MM.1S (cell line): ENCODE data around the gene ARHGAP45.
"Not testable (repeated sequence)": the region's sequence is repeated elsewhere in the genome, so short reads cannot be mapped to it uniquely, and the experiment has no call there.

Experiments used
- DNase-seq: peaks from one replicate; pipeline ENCODE4 v3.0.0-alpha.2; 2015
- H2AFZ ChIP-seq: fragments of 300-600 bp; sonication (generic); 2 replicates; pipeline ENCODE4 v1.6.0; 2016; ENCODE audit warnings: antibody characterized with exemption, low read length
- H3F3A ChIP-seq: fragments of 300-600 bp; sonication (generic); 2 replicates; pipeline ENCODE4 v1.6.1; 2016; ENCODE audit warnings: mild to moderate bottlenecking, antibody characterized with exemption, low read length, moderate library complexity, mixed read lengths; ENCODE audit not compliant: insufficient read depth
- H3K27ac ChIP-seq: fragments of 300-600 bp; sonication (generic); 2 replicates; pipeline ENCODE4 v1.5.1; 2016; ENCODE audit warnings: mild to moderate bottlenecking, low read length
- H3K27me3 ChIP-seq: fragments of 300-600 bp; sonication (generic); replicated peaks from 2 replicates; pipeline ENCODE4 v1.6.0; 2016; ENCODE audit warnings: low read length; ENCODE audit not compliant: insufficient read depth
- H3K36me3 ChIP-seq: fragments of 300-600 bp; sonication (generic); replicated peaks from 2 replicates; pipeline ENCODE4 v1.6.1; 2016; ENCODE audit warnings: mild to moderate bottlenecking, low read length, mixed read lengths; ENCODE audit not compliant: insufficient read depth
- H3K4me1 ChIP-seq: fragments of 300-600 bp; sonication (generic); 2 replicates; pipeline ENCODE4 v1.6.1; 2016; ENCODE audit warnings: low read length, mixed read lengths
- H3K4me2 ChIP-seq: fragments of 300-600 bp; sonication (generic); 2 replicates; pipeline ENCODE4 v1.6.0; 2016; ENCODE audit warnings: low read depth, low read length
- H3K4me3 ChIP-seq: fragments of 300-600 bp; sonication (generic); 2 replicates; pipeline ENCODE4 v1.5.1; 2016; ENCODE audit warnings: low read length, mixed read lengths
- H3K79me2 ChIP-seq: fragments of 300-600 bp; sonication (generic); 2 replicates; pipeline ENCODE4 v1.6.1; 2016; ENCODE audit warnings: mixed run types, low read length, mixed read lengths
- H3K9ac ChIP-seq: fragments of 300-600 bp; sonication (generic); 2 replicates; pipeline ENCODE4 v1.6.1; 2016; ENCODE audit warnings: low read length, mixed read lengths
- H3K9me2 ChIP-seq: fragments of 300-600 bp; sonication (generic); replicated peaks from 2 replicates; pipeline ENCODE4 v1.6.1; 2016; ENCODE audit warnings: mild to moderate bottlenecking, low read length, mixed read lengths; ENCODE audit not compliant: insufficient read depth
- H3K9me3 ChIP-seq: fragments of 300-600 bp; sonication (generic); replicated peaks from 2 replicates; pipeline ENCODE4 v1.6.1; 2016; ENCODE audit warnings: mild to moderate bottlenecking, low read length, mixed read lengths; ENCODE audit not compliant: insufficient read depth
- H4K20me1 ChIP-seq: fragments of 300-600 bp; sonication (generic); 2 replicates; pipeline ENCODE4 v1.6.1; 2016; ENCODE audit warnings: mild to moderate bottlenecking, low read length, moderate library complexity, mixed read lengths; ENCODE audit not compliant: insufficient read depth
- EZH2 ChIP-seq: fragments of 300-600 bp; sonication (generic); optimal IDR thresholded peaks from 2 replicates; pipeline ENCODE3; 2017; ENCODE audit warnings: low read depth, mild to moderate bottlenecking, antibody characterized with exemption, low read length, mixed read lengths
- EZH2phosphoT487 ChIP-seq: fragments of 300-600 bp; sonication (generic); IDR thresholded peaks from 2 replicates; pipeline ENCODE4 v1.6.1; 2018; ENCODE audit warnings: antibody characterized with exemption, low read length
- TF ChIP-seq, protein P1 (sequence below): fragments of 300-600 bp; sonication (generic); IDR thresholded peaks from 2 replicates; pipeline ENCODE4 v1.5.1; 2016; ENCODE audit warnings: antibody characterized with exemption, low read length, mixed read lengths

ARHGAP45 gene

DNA sequence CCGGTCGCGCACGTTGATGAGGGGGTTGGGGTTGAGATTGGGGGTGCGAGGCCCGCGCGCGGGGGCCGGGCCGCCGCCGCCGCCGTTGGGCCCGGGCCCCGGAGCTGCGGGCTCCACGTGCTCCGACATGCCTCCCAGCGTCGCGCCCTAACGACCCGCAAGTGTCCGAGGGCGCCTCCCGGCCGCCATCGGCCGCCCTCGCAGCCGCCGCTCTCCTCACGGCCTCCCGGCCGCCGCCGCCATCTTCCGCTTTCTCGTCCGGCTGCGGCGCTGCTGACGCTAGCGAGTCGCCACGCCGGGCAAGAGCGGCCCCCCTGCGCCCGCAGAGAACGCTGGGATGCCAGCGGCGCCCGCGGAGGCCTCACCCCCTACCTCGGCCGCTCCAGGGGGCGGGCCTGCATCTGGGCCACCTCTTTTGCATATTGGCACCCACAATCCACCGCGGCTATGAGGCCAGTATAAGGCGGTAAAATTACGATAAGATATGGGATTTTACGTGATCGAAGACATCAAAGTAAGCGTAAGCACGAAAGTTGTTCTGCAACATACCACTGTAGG, 46.0 kb upstream of the ARHGAP45 start, which contains the start of gene TMEM259:
TSS of gene TMEM259 (minus strand) at position 256 of the 558 bp plus-strand sequence. CDS start at position 129, 127 bp downstream.
- Histone ChIP-seq H3K27me3 (no peaks in the 10 kb centered on the region), H3K79me2 (peaks cover 48% of the 10 kb centered on the region), H3K4me2 (peak within 1 kb of the TSS; percentile 73), H2AFZ (no peak within 1 kb of the TSS; the same call in 1 of the 2 replicates), H3K4me3 (peak within 1 kb of the TSS; percentile 97), H3K9me3 (no peaks in the 10 kb centered on the region), H3F3A (peaks cover 35% of the 10 kb centered on the region), H3K27ac (peak within 1 kb of the TSS; percentile 63), H3K9me2 (no peaks in the 10 kb centered on the region), H3K4me1 (peaks cover 39% of the 10 kb centered on the region), H3K9ac (peak within 1 kb of the TSS; percentile 92), H4K20me1 (peaks cover 25% of the 10 kb centered on the region), H3K36me3 (no peaks in the 10 kb centered on the region)
- peak; percentile 98 for DNase-seq
- TF ChIP-seq, protein P1, sequence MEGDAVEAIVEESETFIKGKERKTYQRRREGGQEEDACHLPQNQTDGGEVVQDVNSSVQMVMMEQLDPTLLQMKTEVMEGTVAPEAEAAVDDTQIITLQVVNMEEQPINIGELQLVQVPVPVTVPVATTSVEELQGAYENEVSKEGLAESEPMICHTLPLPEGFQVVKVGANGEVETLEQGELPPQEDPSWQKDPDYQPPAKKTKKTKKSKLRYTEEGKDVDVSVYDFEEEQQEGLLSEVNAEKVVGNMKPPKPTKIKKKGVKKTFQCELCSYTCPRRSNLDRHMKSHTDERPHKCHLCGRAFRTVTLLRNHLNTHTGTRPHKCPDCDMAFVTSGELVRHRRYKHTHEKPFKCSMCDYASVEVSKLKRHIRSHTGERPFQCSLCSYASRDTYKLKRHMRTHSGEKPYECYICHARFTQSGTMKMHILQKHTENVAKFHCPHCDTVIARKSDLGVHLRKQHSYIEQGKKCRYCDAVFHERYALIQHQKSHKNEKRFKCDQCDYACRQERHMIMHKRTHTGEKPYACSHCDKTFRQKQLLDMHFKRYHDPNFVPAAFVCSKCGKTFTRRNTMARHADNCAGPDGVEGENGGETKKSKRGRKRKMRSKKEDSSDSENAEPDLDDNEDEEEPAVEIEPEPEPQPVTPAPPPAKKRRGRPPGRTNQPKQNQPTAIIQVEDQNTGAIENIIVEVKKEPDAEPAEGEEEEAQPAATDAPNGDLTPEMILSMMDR = no peak
- TF ChIP-seq EZH2 = no peak
- TF ChIP-seq EZH2phosphoT487 = no peak

DNA sequence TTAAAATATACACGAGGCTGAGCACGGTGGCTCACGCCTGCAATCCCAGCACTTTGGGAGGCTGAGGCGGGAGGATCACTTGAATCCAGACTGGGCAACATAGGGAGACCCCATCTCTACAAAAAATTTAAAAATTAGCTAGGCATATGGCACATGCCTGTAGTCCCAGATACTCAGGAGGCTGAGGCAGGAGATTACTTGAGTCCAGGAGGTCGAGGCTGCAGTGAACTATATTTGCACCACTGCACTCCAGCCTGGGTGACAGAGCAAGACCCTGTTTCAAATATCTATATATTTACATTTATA, 43.1 kb upstream of the ARHGAP45 start:
- not testable (repeated sequence) for DNase-seq, H3K27me3 ChIP-seq, H3K36me3 ChIP-seq, H3K9me3 ChIP-seq, H3K4me3 ChIP-seq, H3K27ac ChIP-seq, H3K9ac ChIP-seq, H2AFZ ChIP-seq, H4K20me1 ChIP-seq, H3K4me2 ChIP-seq, H3K9me2 ChIP-seq
- peaks cover 43% of the 10 kb centered on the region for H3F3A ChIP-seq
- peaks cover 42% of the 10 kb centered on the region for H3K79me2 ChIP-seq
- H3K4me1 ChIP-seq = peaks cover 13% of the 10 kb centered on the region

DNA sequence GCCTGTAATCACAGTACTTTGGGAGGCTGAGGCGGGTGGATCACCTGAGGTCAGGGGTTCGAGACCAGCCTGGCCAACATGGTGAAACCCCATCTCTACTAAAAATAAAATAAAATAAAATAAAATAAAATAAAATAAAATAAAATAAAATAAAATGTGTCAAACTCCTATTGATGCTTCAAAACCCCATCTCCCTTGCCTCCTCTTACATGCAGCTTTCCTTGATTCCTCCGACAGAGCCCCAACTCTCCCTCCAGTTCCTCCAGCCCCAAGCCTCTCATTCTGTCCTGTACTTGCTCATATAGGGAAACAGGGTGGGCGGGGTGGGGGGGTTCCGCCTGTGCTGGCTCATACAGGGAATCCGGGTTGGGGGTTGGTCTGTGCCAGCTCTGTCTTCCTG, 41.9 kb upstream of the ARHGAP45 start:
- H3K36me3 ChIP-seq, H3K4me3 ChIP-seq, H3K4me2 ChIP-seq, H3K9ac ChIP-seq, H2AFZ ChIP-seq, H3K27me3 ChIP-seq, H3K27ac ChIP-seq, H3K9me3 ChIP-seq, DNase-seq, H3K4me1 ChIP-seq, H4K20me1 ChIP-seq, H3K9me2 ChIP-seq: not testable (repeated sequence)
- Histone ChIP-seq H3K79me2 (peaks cover 40% of the 10 kb centered on the region), H3F3A (peaks cover 38% of the 10 kb centered on the region)

DNA sequence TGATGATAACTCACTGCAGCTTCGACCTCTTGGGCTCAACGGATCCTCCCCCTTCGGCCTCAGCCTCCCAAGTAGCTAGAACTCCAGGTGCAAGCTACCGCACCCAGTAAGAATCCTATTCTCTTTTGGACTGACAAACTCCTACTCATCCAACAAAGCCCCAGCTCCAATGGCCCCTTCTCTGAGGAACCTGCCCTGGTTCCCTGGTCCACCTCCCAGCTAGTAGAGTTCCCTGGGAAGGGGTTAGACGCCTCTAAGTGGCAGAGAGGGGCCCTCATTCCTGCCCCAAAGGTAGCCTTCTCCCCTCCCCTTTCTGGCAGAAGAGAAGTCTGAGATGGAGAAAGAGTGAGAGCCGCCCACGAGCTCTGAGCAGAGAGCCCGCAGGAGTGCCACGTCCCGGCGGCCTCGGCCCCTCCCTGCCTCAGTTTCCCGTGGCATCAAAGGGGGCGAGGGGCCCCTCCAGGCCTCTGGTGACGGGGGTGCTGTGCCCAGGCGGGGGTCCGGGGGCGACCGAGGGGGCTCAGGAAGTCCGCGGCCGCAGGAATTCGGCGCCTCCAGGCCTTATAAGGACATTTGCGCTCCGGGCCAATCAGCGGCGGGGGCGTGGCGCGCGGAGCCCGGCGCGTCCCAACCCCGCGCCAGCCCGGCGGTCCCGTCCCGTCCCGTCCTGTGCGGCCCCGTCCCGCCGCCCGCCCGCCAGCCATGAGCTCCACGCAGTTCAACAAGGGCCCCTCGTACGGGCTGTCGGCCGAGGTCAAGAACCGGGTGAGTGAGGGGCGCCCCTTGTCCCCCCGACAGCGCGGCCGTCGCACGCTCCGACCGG, 40.8 kb upstream of the ARHGAP45 start, which contains the start of gene CNN2:
TSS of gene CNN2 (plus strand) at position 649 of the 823 bp plus-strand sequence. CDS start at position 703, 54 bp downstream.
- Histone ChIP-seq H3K9me3 (no peaks in the 10 kb centered on the region), H3K36me3 (no peaks in the 10 kb centered on the region; the same call in 1 of the 2 replicates), H3K4me3 (peak within 1 kb of the TSS; percentile 99), H3K4me1 (peaks cover 4% of the 10 kb centered on the region; the same call in 1 of the 2 replicates), H3F3A (peaks cover 38% of the 10 kb centered on the region), H3K9ac (peak within 1 kb of the TSS; percentile 76), H3K27ac (peak within 1 kb of the TSS; percentile 62; the same call in 1 of the 2 replicates), H3K4me2 (peak within 1 kb of the TSS; percentile 97), H3K9me2 (no peaks in the 10 kb centered on the region), H2AFZ (peak within 1 kb of the TSS; percentile 100), H3K79me2 (peaks cover 42% of the 10 kb centered on the region), H3K27me3 (no peaks in the 10 kb centered on the region), H4K20me1 (no peaks in the 10 kb centered on the region)
- TF ChIP-seq, protein P1 = no peak
- no peak for TF ChIP-seq EZH2
- no peak for TF ChIP-seq EZH2phosphoT487
- peak; percentile 82 for DNase-seq
